DOHH2 (cell line): ENCODE data around the gene SERPINF2.

Source experiments
- CTCF ChIP-seq: fragments of 200-600 bp; sonication (generic); IDR thresholded peaks from one replicate; pipeline ENCODE4 v1.5.1; 2014; ENCODE audit warnings: antibody characterized with exemption, mild to moderate bottlenecking, low read depth, low read length; ENCODE audit not compliant: poor library complexity, severe bottlenecking
- EZH2phosphoT487 ChIP-seq: fragments of 200-600 bp; sonication (generic); IDR thresholded peaks from 2 replicates; pipeline ENCODE4 v1.6.1; 2017; ENCODE audit warnings: borderline replicate concordance, mild to moderate bottlenecking, antibody characterized with exemption, low read length, moderate library complexity, mixed read lengths

DNA sequence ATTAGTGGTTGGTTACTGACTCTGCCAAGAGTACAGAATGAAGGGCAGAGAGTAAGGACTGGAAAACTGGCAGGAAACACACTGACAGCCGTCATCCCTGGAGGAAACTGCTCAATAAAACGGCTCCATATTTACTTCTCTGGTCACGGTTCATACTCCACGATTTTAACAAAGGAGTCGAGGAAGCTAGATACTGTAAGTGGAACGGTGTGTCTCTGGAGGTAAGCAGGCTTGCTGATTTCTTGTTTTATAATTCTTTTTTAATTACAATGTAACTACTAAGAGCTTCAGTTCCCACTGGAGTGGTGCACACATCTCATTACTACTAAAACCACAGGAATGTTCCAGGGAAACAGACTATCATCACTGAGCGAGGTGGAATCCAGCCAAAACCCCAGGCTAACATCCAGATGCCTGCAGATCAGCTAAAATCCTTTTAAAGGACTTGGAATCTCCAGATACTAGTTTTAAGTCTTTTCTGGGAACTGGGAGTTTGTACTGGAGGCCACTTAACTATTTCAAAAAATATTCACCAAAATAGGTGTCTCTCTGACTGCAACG is 37.0 kb downstream of the SERPINF2 start:
- TF ChIP-seq CTCF = no peak
- TF ChIP-seq EZH2phosphoT487 = no peak
